Cardiac septum (tissue), 1 donor: ENCODE measurements around the gene HOXC4. TPM values are rescaled to one million over a fixed set of nuclear protein-coding genes. Genes with fewer than 3 reads are reported as not detected.

ENCODE experiments used
- DNase-seq: peaks from one replicate; pipeline ENCODE4 v3.0.0-alpha.2; 2020; ENCODE audit warnings: low spot score
- intact Hi-C: fragments of 100-400 bp; cut with DNase I; formaldehyde crosslinking; loops from one replicate; pipeline ENCODE4 v1.14.0; 2022
- total RNA-seq: library from RNA; stranded (reverse); fragmentation: NEBNext Ultra II Directional; extraction: Animal tissue kit (Norgen Biotek cat#: 25700); gene quantifications from one replicate; pipeline ENCODE4 v1.2.1, GENCODE V29; 2021
- donor health status: DM: no; HTN: no; CAD: no.

Gene HOXC4
- total RNA-seq, 1 donor from 2014 or later: not detected

DNA sequence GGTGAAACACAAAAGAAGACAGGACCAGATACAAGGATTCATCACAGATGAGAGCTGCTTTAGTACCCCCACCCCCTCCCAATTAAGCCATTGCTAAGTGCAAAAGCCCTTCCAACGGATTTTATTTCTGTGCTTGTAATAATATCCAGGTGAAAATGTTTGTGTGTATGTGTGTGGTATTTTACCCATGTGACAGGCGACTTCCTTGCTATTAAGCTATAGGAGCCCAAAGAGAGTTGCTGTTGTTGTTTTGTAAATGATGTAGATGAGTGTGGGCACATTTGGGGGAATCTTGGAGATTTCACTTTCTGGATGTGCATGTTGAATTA lies 3.2 kb upstream of the HOXC4 start:
- intact Hi-C loops: no loop called here
- DNase-seq: no peak

DNA sequence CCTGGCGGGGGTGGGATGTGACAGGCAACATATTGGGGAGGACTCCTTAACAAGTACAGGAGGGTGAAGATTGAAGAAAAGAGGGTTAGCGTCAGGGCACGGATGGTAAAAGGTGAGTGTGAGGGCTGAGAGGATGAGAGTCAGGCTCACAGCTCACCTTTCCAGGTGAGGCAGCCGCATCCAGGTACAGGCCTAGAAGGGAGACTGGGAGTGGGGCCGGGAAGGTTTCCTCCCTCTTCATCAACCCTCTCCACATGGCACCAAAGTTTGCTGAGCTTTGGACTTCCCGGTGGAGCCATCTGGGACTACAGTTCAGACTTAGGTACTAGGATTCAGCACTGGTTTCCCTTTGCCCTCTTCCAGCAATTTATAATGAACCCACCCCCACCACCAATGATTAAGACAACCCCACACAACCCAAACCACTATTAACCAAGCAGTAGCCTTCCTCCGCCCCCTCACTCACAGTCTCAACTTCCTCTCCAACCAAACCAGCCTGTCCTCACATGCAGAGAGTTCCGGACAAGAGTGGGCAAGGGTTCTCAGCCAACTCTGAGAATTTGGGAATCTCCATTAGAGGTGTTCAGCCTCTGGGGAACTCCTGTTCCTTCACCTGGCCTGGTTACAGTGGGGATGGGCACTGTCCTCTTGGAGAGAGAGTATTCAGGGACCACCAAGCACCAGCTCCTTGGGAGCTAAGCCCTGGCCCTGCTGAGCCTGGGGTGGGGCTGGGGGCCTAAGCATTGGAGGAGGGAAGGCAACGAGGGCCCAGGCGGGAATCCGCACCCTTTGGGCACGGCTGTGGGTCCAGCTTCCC lies 2.4 kb upstream of the HOXC4 start:
- no peak for DNase-seq
- intact Hi-C loops: no loop called here

DNA sequence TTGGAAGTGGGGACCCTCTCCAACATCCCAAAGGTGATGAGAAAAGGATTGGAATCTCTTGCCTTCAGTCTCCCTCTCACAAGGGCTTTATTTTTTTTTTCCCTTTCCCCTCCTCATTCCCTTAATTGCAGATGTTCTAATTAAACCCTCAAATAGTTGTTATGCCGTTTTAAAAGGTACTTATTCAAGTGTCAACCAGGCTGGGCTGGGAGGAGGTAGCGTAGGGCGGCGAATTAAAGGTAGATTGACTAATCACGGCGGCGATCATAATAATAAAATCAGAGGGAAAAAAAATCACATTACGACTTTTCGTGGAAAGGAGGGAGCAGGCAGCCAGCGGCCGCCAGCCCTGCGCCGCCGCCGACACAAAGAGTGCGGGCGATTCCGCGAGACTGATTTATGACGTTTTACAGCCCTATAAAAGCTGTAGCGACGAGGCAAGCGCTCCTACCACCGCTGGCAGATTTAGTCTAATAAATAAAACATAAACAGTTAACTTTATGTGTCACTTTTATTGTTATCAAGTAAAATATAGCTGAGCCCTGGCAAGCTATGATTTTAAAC lies 1.7 kb upstream of the HOXC4 start:
- intact Hi-C loops: no loop called here
- no peak for DNase-seq

DNA sequence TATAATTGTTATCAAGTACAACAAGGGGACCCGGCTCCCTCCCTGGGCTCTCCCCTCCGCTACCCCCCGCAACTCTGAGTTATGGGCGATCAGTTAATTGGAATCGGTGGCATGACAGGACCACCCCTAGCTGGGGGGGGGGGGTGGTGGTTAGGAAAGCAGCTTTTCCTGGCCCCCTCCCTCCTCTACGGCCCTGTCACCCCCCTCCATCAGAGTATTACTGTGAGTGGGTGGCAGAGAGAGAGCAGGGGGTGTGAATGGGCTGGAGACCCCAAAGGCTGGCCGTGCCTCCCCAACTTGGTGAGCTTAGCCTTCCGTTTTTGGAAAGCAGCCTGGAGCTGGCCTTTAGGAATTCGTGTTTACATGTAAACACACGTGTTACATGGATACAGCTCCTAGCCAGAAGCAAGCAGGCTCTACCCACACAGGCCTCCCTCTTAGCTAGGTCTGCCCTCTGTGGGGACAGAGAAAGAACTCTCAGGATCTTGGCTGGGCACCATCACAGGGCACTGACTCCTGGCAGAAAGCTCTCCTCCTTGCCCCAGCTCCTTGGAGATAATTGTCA lies 1.1 kb upstream of the HOXC4 start:
- intact Hi-C loops: no loop called here
- no peak for DNase-seq

DNA sequence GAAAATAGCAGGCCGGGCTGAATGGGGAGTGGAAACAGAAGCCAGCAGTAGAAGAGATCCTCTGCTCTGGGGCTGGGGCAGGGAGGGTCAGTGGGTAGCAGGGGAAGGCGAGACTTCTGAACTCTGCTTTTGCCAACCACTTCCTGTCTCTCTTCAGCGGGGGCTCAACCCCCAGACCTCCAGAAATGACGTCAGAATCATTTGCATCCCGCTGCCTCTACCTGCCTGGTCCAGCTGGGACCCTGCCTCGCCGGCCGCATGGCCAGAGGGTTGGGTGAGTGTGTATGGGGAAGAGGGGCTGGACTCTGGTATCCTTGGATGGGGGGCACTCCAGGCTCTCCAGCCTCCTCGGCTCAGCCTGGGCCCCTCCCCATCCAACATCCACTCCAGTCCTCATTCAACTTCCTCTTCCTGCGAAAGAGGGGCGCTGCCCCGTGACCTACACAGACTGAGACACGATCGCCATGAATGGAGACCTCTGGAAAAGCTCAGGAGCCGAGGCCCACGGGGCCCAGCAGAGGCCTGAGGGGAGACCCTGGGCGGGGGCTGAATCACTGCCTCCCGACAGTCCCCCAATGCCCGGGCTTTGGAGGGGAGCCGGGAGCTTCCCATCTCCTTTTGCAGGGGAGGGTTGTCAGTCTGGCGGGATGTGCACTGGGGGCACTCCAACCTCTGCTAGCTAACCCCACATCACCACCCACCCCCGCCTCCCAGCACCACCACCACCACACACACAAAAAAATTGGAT lies 458 bp upstream of the HOXC4 start:
- intact Hi-C loops: no loop called here
- no peak for DNase-seq

DNA sequence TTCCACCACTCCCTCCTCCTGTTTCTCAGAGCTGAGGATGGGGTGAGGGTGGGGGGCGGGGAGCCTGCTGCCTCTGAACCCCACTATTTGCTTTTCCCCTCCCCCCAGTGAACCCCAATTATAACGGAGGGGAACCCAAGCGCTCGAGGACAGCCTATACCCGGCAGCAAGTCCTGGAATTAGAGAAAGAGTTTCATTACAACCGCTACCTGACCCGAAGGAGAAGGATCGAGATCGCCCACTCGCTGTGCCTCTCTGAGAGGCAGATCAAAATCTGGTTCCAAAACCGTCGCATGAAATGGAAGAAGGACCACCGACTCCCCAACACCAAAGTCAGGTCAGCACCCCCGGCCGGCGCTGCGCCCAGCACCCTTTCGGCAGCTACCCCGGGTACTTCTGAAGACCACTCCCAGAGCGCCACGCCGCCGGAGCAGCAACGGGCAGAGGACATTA lies 1.1 kb downstream of the HOXC4 start:
- intact Hi-C loops: no loop called here
- no peak for DNase-seq

DNA sequence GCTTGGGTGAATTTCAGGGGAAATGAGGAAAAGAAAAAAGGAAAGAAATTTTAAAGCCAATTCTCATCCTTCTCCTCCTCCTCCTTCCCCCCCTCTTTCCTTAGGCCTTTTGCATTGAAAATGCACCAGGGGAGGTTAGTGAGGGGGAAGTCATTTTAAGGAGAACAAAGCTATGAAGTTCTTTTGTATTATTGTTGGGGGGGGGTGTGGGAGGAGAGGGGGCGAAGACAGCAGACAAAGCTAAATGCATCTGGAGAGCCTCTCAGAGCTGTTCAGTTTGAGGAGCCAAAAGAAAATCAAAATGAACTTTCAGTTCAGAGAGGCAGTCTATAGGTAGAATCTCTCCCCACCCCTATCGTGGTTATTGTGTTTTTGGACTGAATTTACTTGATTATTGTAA lies 1.9 kb downstream of the HOXC4 start:
- intact Hi-C loops: no loop called here
- no peak for DNase-seq

DNA sequence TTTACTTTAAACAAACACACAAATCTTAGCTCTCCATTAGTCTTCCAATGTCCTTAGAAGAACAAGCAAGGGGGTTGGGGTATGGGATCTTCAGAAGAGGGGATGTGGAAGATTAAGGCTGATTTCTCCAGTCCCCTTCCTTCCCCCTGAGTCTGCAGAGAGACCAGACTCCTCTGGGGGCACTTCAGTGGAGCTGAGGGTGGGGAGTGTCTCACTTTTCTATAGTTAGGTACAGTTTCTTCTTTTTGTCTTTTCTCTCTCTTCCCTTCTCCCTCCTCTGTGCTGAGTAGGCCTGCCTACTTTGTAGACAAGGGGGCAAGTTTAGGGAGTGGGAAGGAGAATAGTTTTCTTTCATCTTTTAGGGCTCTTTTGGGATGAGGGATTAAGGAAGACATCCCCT lies 2.5 kb downstream of the HOXC4 start:
- no peak for DNase-seq
- intact Hi-C loops: no loop called here

DNA sequence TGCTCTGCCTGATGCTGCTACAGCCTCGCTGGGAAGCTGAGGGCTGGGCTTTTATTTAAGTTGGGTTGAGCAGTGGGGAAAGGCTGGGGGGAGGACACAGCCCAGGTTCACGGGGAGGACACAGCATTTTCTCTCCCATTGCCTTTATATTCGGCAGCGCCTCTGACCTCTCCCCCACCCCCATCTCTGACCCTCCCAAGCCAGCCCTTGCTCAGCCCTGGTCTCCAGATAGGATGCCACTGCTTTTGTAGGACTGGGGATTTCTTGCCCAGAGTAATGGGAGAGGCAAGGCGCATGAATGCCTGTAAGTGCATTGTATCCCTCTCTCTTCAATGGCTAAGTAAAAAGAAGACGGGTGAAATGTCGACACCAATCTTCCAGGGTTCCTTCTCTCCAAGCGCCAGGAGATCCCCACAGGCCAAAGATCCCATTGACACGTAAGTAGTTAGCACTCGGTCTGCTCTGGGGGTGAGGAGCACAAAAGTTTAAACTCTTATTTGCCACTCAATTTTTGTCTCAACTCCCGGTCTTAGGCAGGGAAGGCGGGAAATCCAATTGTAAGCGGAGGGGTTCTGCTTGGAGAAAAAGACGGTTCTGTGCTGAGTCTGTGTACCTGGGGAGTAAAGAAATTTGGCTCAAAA lies 4.6 kb downstream of the HOXC4 start:
- intact Hi-C loops: no loop called here
- no peak for DNase-seq

DNA sequence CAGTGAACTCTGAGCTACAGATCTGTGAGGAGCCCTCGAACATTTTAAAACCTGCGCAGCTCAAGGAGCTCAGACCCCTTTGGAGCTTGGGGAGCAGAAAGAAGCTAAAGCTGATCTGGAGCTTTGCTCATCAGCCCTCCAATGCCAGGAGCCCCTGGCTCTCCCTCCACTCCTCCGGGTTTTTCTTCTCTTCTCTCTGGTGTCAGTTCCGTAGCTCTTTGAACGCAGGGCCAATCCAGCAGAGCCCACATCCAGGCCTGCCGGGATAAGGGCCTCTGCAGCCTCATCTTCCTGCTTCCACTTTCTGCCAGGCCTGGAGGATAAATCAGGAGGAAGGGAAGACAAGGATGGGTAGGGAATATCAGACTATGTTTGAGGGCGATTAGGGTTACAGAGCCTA lies 6.0 kb downstream of the HOXC4 start:
- intact Hi-C loops: no loop called here

DNA sequence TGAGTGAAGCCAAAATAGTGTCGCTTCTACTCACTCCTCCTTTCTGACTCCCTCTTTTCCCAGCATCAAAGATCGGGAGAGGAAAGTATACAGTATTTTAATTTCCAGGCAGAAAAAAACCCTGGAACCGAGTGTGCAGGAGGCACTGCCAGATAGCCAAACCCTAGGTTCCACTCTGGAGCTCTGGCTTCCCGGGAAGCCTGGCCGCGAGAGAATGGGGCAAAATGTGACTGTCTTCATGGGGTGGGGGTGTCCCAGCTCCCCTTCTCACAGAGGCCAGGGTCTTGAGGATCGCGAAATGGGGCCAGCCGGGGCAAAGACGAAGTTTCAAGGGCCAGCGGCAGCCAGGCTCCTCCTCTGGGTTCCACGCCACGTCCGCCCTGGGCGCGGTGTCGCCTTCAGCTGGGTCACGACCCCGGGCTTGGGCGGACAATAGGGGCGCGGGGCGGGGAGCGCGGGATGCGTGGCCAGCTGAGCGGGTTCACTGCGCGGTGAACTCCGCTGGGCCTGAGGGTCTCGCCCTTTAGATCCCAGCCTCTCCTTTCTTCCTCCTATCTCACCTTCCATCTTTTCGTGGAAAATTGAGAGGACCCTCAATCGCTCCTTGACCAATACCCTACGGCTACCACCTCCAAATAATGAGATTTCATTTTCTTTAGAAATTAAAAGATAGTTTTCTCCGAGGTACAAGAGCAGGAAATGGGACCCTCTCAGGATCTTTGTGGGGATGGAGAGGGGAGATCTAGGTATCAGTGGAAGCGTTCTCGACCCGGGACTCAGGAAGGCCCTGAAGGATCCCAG lies 6.7 kb downstream of the HOXC4 start:
- DNase-seq: no peak
- intact Hi-C loops: no loop called here

More for the DNA sequence above, 6.0 kb downstream of the HOXC4 start:
- DNase-seq: no peak

DNA sequence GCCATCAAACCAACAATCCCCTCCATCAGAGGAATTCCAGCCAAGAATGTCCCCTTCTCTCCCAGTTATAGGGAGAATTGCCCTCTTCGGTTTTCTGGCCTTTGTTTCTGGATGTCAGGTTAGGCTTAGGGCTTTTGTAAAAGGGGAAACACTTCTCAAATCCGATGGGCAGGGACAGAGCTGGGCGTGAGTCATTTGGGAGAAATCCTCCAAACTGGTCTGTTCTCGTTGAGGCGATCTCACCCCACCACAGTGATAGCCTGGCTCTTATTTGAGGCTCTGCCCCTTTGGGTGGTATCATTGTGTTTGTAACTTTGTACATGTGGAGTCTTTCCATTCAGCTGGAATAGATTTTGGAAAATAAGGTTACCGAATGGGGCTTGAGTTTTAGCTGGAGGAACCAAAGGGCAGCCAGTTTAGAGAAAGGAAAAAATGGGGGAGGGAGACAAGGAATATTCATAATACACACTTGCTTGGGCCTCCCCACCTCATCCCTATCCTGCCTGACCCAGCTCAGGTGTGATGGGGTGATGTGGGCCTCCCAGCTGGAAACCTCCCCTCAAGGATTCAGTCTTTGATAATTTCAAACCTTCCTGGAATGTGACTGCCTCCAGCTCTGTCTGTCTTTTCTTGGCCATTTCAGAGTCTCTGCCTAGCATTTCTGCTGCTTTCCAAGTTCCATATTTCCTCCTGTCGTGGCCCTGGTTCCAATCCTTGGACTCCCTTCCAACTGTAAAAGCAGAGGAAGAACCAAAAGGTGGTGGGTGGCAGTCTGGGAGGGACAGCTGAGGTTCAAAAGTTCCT lies 7.5 kb downstream of the HOXC4 start:
- no peak for DNase-seq
- intact Hi-C loops: no loop called here

DNA sequence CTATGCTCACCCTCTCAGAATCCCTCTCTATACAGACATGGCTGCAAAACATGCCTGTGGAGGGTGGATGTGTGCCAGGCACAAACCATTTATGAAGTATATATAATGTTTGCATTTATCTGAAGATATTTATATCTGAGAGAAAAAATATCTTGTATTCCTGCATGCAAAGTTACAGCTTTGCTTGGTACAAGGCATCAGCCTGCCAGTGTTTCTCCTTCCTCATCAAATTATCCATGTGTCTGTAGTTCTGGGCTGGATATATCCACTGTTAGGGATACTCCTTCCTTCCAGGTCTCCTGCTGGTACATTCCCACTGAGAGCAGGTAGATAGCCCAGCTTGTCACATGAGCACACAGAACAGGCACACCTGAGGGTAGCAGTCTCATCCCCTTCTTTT lies 12.0 kb downstream of the HOXC4 start:
- intact Hi-C loops: no loop called here
- DNase-seq: no peak

DNA sequence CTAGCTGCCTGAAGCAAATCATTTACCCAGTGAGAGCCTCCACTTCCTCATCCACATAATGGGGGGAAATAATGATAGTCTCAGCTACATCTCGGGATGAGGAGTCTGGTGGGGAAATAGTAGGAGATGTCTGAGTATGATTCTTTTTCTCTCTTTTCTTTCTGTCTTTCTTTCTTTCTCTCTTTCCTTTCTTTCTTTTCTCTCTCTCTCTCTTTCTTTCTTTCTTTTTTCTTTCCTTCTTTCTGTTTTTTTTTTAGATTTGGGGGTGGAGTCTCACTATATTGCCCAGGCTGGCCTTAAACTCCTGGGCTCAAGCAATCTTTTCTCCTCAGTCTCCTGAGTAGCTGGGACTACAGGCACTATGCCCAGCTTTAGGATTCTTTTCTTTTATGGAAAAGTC lies 12.8 kb downstream of the HOXC4 start:
- intact Hi-C loops: no loop called here
- no peak for DNase-seq

DNA sequence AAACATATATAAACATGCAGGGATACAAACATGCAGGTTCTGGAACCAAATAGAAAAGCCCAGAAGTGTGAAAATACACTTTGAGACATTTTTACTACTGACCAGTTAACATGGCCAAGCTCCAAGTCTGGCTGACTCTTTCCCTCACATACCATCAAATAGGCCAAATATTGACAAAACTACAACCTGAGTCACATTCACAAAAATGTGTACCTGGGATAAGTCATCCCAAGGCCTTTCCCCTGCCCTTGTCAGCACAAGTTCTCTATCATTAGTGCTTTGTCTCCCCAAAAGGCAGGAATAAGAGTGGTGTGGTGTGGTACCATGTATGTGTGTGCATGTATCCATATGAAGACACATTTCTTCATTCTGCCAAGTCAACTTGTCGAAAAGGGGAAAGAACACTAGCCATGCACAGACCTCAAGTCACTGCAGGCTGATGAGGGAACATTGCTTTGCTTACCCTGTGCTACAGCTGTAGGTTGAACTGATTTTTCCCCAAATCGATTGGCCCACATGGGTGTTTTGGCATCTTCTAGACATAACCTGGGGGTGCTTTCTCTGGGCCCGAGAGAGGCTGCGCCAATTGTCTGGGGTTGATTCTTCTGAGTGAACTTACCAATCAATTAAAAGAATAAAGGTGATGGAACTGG lies 14.9 kb downstream of the HOXC4 start:
- no peak for DNase-seq

DNA sequence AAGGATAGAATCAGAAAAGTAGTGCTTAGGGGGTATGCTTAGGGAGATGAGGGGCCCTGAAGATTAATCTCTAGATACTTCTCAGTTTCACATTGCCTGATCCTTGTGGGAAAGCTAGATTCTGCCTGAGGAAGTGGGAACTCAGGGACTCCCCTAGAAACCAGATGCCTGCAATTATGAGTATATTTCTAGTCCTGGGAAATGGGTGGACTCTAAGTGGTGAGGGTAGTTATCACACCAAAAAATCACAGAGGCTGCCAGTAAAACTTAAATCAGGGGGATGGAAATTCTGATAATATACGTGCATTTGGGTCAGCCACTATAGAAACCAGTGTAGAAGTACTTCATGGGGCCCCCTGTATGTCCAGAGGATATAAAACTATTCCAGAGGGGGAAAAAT lies 18.3 kb downstream of the HOXC4 start:
- intact Hi-C loops: no loop called here
- DNase-seq: no peak

More for the DNA sequence above, 14.9 kb downstream of the HOXC4 start:
- intact Hi-C loops: no loop called here

DNA sequence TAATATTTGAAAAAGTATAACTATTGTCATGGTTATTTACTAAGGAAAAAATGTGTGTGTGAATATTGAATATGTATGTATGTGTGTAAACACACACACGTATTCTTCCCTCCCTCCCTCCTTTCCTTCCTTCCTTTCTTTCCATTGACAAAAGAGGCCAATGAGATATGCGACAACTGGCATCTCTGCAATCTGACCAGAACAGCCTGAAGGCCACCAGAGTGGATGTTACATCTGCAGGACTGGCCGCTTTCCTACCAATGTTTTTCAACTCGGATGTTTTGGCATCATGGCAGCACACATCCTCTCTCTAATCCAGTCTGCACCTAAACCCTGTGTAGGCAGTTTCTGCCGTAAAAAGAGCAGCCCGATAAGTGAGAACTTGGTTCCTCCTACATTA lies 20.7 kb downstream of the HOXC4 start:
- DNase-seq: no peak
- intact Hi-C loops: no loop called here

DNA sequence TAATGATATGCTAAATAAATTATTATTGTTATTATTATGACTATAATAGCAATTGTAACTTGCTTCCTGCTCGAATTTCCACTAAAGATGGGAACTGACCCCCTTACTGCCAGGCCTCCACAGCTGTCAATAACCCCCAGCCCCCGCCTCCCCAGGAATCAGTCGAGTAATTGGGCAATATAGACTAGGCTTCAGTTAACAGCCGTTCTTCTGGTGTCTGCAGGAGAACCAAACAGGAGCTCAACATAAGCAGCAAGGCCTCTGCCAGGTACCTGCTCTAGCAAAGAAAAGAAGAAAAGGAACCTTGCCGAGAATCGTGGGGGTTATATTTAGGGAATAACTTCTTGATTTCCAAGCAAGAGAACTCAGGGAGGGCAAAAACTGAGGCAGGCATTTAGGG lies 21.8 kb downstream of the HOXC4 start:
- intact Hi-C loops: no loop called here
- DNase-seq: no peak
